K562 (cell line): ENCODE data around the gene RALGPS1. TPM values are rescaled to one million over a fixed set of nuclear protein-coding genes. Genes with fewer than 3 reads are reported as not detected.

ENCODE experiments used
- ATAC-seq: fragments of 200-7000 bp; cut with Tn5 transposase; 3 replicates; pipeline ENCODE4 v1.9.1; 2020; ENCODE audit warnings: moderate library complexity
- BruUV-seq: library from RNA; stranded (reverse); fragments of 400-500 nt; replicated peaks from 2 replicates; lab custom pipeline; 2021; lab: Mats Ljungman, UMichigan
- CTCF ChIA-PET: fragments of 300-600 bp; formaldehyde crosslinking; extraction: SDS; loops from one replicate; lab custom pipeline; 2021; ENCODE audit warnings: low intra/inter-chr PET ratio; lab: Yijun Ruan, JAX
- POLR2A ChIA-PET: fragments of 300-600, 350-650 bp; sonication (Branson Sonifier 250); formaldehyde crosslinking; extraction: SDS; loops from one replicate; lab custom pipeline; 2021; ENCODE audit warnings: antibody characterized with exemption, inconsistent platforms; lab: Yijun Ruan, JAX
- DNase-seq, 4 experiments: peaks; one replicate each; pipeline versions ENCODE4 v3.0.0 to v3.0.0-alpha.2; 2011 to 2018; ENCODE audit warnings: low spot score in 3 of 4, mixed read lengths in 3 of 4; ENCODE audit errors: extremely low read depth in 1 of 4
- FAIRE-seq: peaks from 2 replicates; lab custom pipeline; 2011; peaks lifted over from hg19 to GRCh38; lab: Jason Lieb, UNC
- H2AFZ ChIP-seq: 2 replicates; pipeline ENCODE4 v1.6.0; 2011; ENCODE audit warnings: low read depth, low read length, control low read depth, inconsistent platforms
- H3K27ac ChIP-seq: fragments of 200-600 bp; 3 replicates; pipeline ENCODE4 v1.8.0; 2011; ENCODE audit warnings: low read depth, mild to moderate bottlenecking, control low read depth, inconsistent platforms, low read length, moderate library complexity, mixed read lengths; ENCODE audit errors: extremely low read depth
- H3K27me3 ChIP-seq, 2 experiments: fragments of 300-600 bp in 1 of 2; 2 replicates in 1 of 2; 3 replicates in 1 of 2; pipeline versions ENCODE4 v1.6.0 to v1.8.0; 2011; ENCODE audit warnings: inconsistent platforms in 2 of 2, low read length in 2 of 2, mild to moderate bottlenecking in 1 of 2, mixed read lengths in 1 of 2, moderate library complexity in 1 of 2; ENCODE audit not compliant: control insufficient read depth in 2 of 2, insufficient read depth in 2 of 2
- H3K36me3 ChIP-seq: fragments of 300-600 bp; 3 replicates; pipeline ENCODE4 v1.8.0; 2011; ENCODE audit warnings: mild to moderate bottlenecking, low read length, inconsistent platforms; ENCODE audit not compliant: control insufficient read depth, insufficient read depth
- H3K4me1 ChIP-seq, 2 experiments: fragments of 200-600 bp in 1 of 2; replicated peaks in 1 of 2; 2 replicates in 1 of 2; 3 replicates in 1 of 2; pipeline versions ENCODE4 v1.5.1 to v1.8.0; 2011; ENCODE audit warnings: inconsistent platforms in 2 of 2, low read length in 2 of 2, mild to moderate bottlenecking in 1 of 2, mixed read lengths in 1 of 2, moderate library complexity in 1 of 2; ENCODE audit not compliant: control insufficient read depth in 2 of 2, insufficient read depth in 2 of 2
- H3K4me2 ChIP-seq: 2 replicates; pipeline ENCODE4 v1.6.1; 2011; ENCODE audit warnings: low read length, control low read depth, inconsistent platforms, mixed read lengths; ENCODE audit not compliant: insufficient read depth
- H3K4me3 ChIP-seq: fragments of 200-600 bp; sonication (generic), shearing (Covaris generic); 2 replicates; pipeline ENCODE4 v1.5.1; 2016; ENCODE audit warnings: control low read depth, inconsistent platforms
- H3K79me2 ChIP-seq: fragments of 200-600 bp; 3 replicates; pipeline ENCODE4 v1.8.0; 2011; ENCODE audit warnings: low read length, inconsistent platforms; ENCODE audit not compliant: control insufficient read depth, insufficient read depth
- H3K9ac ChIP-seq, 2 experiments: 2 replicates each; pipeline versions ENCODE4 v1.6.0 to v1.6.1; 2011; ENCODE audit warnings: low read depth in 2 of 2, low read length in 2 of 2, control low read depth in 1 of 2, inconsistent platforms in 1 of 2, mild to moderate bottlenecking in 1 of 2, mixed read lengths in 1 of 2; ENCODE audit not compliant: insufficient read depth in 1 of 2
- H3K9me1 ChIP-seq: one replicate; pipeline ENCODE4 v1.6.0; 2011; ENCODE audit warnings: inconsistent platforms, mild to moderate bottlenecking, low read length, moderate library complexity; ENCODE audit not compliant: control insufficient read depth, insufficient read depth
- H3K9me3 ChIP-seq: replicated peaks from 2 replicates; pipeline ENCODE4 v1.5.1; 2011; ENCODE audit warnings: low read depth, low read length, inconsistent platforms; ENCODE audit not compliant: control insufficient read depth, insufficient read depth
- H4K20me1 ChIP-seq: replicated peaks from 2 replicates; pipeline ENCODE4 v1.6.1; 2011; ENCODE audit warnings: low read length, inconsistent platforms, mixed read lengths; ENCODE audit not compliant: control insufficient read depth, insufficient read depth
- CBX1 ChIP-seq: sonication (generic); IDR thresholded peaks from 2 replicates; pipeline ENCODE4 v1.6.1; 2016; ENCODE audit warnings: antibody characterized with exemption, low read depth, mild to moderate bottlenecking
- FOS ChIP-seq: IDR thresholded peaks from 3 replicates; pipeline ENCODE4 v1.6.1; 2011; ENCODE audit not compliant: insufficient read length; ENCODE audit errors: extremely low read depth
- FOXK1 ChIP-seq: sonication (generic); formaldehyde crosslinking; IDR thresholded peaks from 2 replicates; pipeline ENCODE4 v1.8.0; 2022; ENCODE audit warnings: missing genetic modification reagents, mild to moderate bottlenecking, borderline replicate concordance
- HDAC3 ChIP-seq: fragments of 450-650 bp; IDR thresholded peaks from 2 replicates; pipeline ENCODE4 v1.6.1; 2018; ENCODE audit warnings: borderline replicate concordance, mild to moderate bottlenecking, moderate library complexity; ENCODE audit not compliant: partially characterized antibody
- IRF1 ChIP-seq: sonication (generic); formaldehyde crosslinking; IDR thresholded peaks from 2 replicates; pipeline ENCODE4 v1.8.0; 2022; ENCODE audit warnings: missing genetic modification reagents, mild to moderate bottlenecking, borderline replicate concordance
- NRF1 ChIP-seq, 2 experiments: fragments of 450-650 bp; IDR thresholded peaks in 1 of 2; conservative IDR thresholded peaks in 1 of 2; 2 replicates each; pipeline ENCODE4 v1.6.1; 2014; ENCODE audit warnings: mild to moderate bottlenecking in 2 of 2
- PML ChIP-seq: IDR thresholded peaks from 2 replicates; pipeline ENCODE4 v1.6.1; 2012; ENCODE audit warnings: low read length, inconsistent platforms
- SAFB ChIP-seq: fragments of 200-400 bp; formaldehyde crosslinking; IDR thresholded peaks from 2 replicates; pipeline ENCODE4 v1.6.1; 2017; ENCODE audit warnings: low read depth, low read length, borderline replicate concordance
- SMAD1 ChIP-seq: fragments of 150-350 bp; IDR thresholded peaks from 2 replicates; pipeline ENCODE4 v1.6.1; 2014; ENCODE audit warnings: low read length, low read depth; ENCODE audit not compliant: partially characterized antibody
- SOX6 ChIP-seq: fragments of 450-650 bp; IDR thresholded peaks from 2 replicates; pipeline ENCODE4 v1.6.1; 2014; ENCODE audit warnings: mild to moderate bottlenecking
- STAG1 ChIP-seq: sonication (generic); formaldehyde crosslinking; IDR thresholded peaks from 2 replicates; pipeline ENCODE4 v1.5.0; 2020; ENCODE audit warnings: missing genetic modification reagents, borderline replicate concordance
- ZNF274 ChIP-seq: IDR thresholded peaks from 2 replicates; pipeline ENCODE4 v1.6.1; 2011; ENCODE audit warnings: low read depth, mild to moderate bottlenecking, low read length, moderate library complexity, borderline replicate concordance
- ZNF449 ChIP-seq: fragments of 250-450 bp; sonication (Bioruptor Pico); IDR thresholded peaks from 2 replicates; pipeline ENCODE4 v1.8.0; 2022; ENCODE audit warnings: moderate library complexity, mild to moderate bottlenecking, inconsistent platforms
- WGBS: fragments of 100-300 bp; shearing (Covaris generic); methylation state at CpG from one replicate; pipeline ENCODE4 v1.1.6; 2016; ENCODE audit warnings: low coverage, mixed read lengths; ENCODE audit not compliant: insufficient coverage; ENCODE audit errors: missing lambda C conversion rate; 5-methylcytosine and 5-hydroxymethylcytosine counted together
- in situ Hi-C: fragments of 300-500 bp; cut with MboI; formaldehyde crosslinking; loops from 4 replicates; pipeline ENCODE4 v1.15.0; 2018; ENCODE audit warnings: inconsistent platforms, mixed read lengths
- intact Hi-C: fragments of 100-400 bp; cut with micrococcal nuclease; formaldehyde crosslinking; loops from 2 replicates; pipeline ENCODE4 v1.14.2; 2022
- polyA plus RNA-seq, 8 experiments: library from polyadenylated mRNA; depleted of rRNA in 4 of 8; stranded (reverse) in 5 of 8; unstranded in 3 of 8; fragments of >200 nt; fragmentation: Nextera tagmentation in 2 of 8; fragmentation: Illumina TruSeq in 1 of 8; extraction: Ambion mirVana in 2 of 8; extraction: Trizol in 1 of 8; gene quantifications; 2 replicates each; pipeline versions ENCODE4 v1.2.1 to v1.2.3, GENCODE V29; 2011 to 2014; ENCODE audit warnings: inconsistent platforms in 1 of 8, missing spikeins in 1 of 8
- total RNA-seq, 7 experiments: library from RNA; depleted of rRNA in 6 of 7; stranded (reverse); fragments of >200 nt in 6 of 7; fragmentation: Illumina TruSeq in 2 of 7; extraction: Trizol in 2 of 7; gene quantifications; 2 replicates each; pipeline versions ENCODE4 v1.2.1 to v1.2.3, GENCODE V29; 2011 to 2021; ENCODE audit warnings: low replicate concordance in 1 of 7

Gene RALGPS1
- total and polyA plus RNA-seq, 9 of the 15 experiments (the other 6 are each of a cell fraction or from before 2014, with no cell fraction given) = 0.04 to 2.6 (median 1.5) TPM

GRCh38 chr9:126975327-126976220 is 61.0 kb downstream of the RALGPS1 start:
- BruUV-seq = no TSS peak
- H3K4me2 ChIP-seq = no peak overlapping the region
- intact Hi-C loops = no loop called here
- H4K20me1 ChIP-seq = no peaks in the 10 kb centered on the region
- H3K9me1 ChIP-seq = no peaks in the 10 kb centered on the region
- no peaks in the 10 kb centered on the region for H3K36me3 ChIP-seq
- no peaks in the 10 kb centered on the region for H3K79me2 ChIP-seq
- 37% methylated on average over 8 of the region's 8 CpGs for WGBS
- ChIA-PET POLR2A (interaction anchor here (0.5 kb wide), 1 partner anchor 110 kb away, joined by 3 read pairs; no protein-coding TSS in a partner anchor), CTCF (no interaction called here)
- H3K27me3 ChIP-seq = no peaks in the 10 kb centered on the region
- no peaks in the 10 kb centered on the region for H3K9me3 ChIP-seq
- FAIRE-seq (no peak), ATAC-seq (no peak), DNase-seq (no peak)
- H3K4me3 ChIP-seq = no peak overlapping the region
- H2AFZ ChIP-seq = no peak overlapping the region
- H3K9ac ChIP-seq = no peak overlapping the region
- H3K4me1 ChIP-seq = no peaks in the 10 kb centered on the region; a peak in 2 of 5 replicates
- TF ChIP-seq NRF1 (conservative IDR thresholded peaks at IDR 0.05 in 1 of 2, IDR thresholded peaks at IDR 0.05 in 1 of 2) (no peak), SAFB (no peak)
- no peak overlapping the region for H3K27ac ChIP-seq
- in situ Hi-C loops = no loop called here

GRCh38 chr9:126979461-126979860 is 64.9 kb downstream of the RALGPS1 start:
- Histone ChIP-seq H3K4me1 (peaks cover 0 to 1% of the 10 kb centered on the region in 2 experiments; a peak in 2 of 5 replicates), H3K4me2 (no peak overlapping the region), H3K9me3 (no peaks in the 10 kb centered on the region), H4K20me1 (no peaks in the 10 kb centered on the region), H3K4me3 (no peak overlapping the region), H2AFZ (no peak overlapping the region), H3K36me3 (no peaks in the 10 kb centered on the region), H3K79me2 (no peaks in the 10 kb centered on the region), H3K27ac (no peak overlapping the region), H3K27me3 (peaks cover 0 to 5% of the 10 kb centered on the region in 2 experiments; a peak in 1 of 5 replicates), H3K9ac (no peak overlapping the region), H3K9me1 (no peaks in the 10 kb centered on the region)
- CTCF ChIA-PET = no interaction called here
- intact Hi-C loops = no loop called here
- no TSS peak for BruUV-seq
- DNase-seq = no peak
- no peak for ATAC-seq
- WGBS = 10% methylated on average over 5 of the region's 5 CpGs
- POLR2A ChIA-PET = interaction anchor here (0.6 kb wide), 1 partner anchor 470 kb away, joined by 3 read pairs; no protein-coding TSS in a partner anchor
- in situ Hi-C loops = no loop called here
- no peak for FAIRE-seq
- TF ChIP-seq FOXK1 (no peak), ZNF449 (no peak), CBX1 (no peak), SMAD1 (no peak), HDAC3 (no peak), SOX6 (no peak), STAG1 (CRISPR knock-in tag) (no peak), ZNF274 (no peak), FOS (no peak), PML (no peak), IRF1 (CRISPR knock-in tag) (no peak)
